ENCODE measurements around the gene RALGPS2.
"Not testable (repeated sequence)": the region's sequence is repeated elsewhere in the genome, so short reads cannot be mapped to it uniquely, and the experiment has no call there.

Gene RALGPS2

GRCh38 chr1:178942285-178943198, 217.5 kb downstream of the RALGPS2 start:
- DNase-seq (ENCODE audit: low spot score): no peak

DNA sequence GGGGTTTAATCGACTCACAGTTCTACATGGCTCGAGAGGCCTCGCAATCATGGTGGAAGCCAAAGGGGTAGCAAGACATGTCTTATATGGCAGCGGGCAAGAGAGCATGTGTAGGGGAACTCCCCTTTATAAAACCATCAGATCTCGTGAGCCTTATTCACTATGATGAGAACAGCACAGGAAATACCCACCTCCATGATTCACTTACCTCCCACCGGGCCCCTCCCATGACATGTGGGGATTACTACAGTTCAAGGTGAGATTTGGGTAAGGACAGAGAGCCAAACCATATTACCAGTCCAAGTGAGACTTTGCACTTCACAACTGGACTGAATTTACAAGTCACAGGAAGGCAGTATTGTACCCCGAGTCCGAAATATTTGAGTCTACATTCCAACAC, 219.7 kb downstream of the RALGPS2 start:
- DNase-seq (ENCODE audit: low spot score): no peak

DNA sequence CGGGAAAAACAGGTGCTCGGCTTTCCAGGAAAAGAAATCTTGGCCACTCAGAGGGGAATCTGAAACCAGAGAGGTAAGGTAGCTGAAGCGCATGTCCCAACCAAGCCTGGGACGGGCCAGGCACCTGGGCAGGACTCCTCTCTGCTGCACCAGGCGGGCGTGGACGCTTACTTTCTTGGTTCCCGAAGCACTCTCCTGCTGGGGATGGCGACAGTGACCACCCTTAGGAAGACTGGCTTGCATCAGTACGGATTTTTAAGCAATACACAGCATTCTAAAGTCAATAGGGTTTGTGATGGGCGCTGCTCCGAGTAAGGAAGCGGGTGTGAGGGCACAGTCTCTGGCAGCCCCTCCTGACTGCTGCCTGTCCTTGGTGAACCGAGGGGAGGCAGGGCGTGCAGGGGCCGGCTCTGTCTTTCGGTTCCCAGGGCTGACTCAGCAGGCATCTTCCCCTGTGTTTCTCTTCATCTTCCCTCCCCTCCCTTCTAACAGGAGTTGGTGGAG, 220.8 kb downstream of the RALGPS2 start:
- DNase-seq (ENCODE audit: low spot score): no peak

DNA sequence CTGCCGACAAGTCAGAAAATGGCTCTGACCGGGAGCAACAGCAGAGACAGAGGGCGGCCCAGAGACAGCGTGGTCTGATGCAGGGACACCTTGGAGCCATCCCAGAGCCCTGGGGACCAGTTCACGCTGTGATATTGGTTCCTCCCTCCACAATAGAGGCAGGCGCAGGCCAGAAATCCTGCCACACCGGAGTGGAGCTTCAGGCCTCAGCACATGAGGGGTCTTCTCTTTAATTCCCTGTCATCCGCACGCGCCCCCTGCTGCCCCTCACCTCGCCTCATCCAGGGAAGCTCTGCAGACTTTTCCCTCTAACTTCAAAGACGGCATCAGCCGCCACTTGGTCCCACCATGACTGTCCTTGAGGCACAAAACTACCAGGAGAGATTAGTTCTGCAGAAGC, 221.4 kb downstream of the RALGPS2 start:
- no peak for DNase-seq (ENCODE audit: low spot score)

- no peak for DNase-seq (ENCODE audit: low spot score)
These were observed 222.0 kb downstream of the RALGPS2 start for GRCh38 chr1:178946855-178947676.

GRCh38 chr1:178947677-178947981, 222.6 kb downstream of the RALGPS2 start:
- DNase-seq (ENCODE audit: low spot score): no peak

DNA sequence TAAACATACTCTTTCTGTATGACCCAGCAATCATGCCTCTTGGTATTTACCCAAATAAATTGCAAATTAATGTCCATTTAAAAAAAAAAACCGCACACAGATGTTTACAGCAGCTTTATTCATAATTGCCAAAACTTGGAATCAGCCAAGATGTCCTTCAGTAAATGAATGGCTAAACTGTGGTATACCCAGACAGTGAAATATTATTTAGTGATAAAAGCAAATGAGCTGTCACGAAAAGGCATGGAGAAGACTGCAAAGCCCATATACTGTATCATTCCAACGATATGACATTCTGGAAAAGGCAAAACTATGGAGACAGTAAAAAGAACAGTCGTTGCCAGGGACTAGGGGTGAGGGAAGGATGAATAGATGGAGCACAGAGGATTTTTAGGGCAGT, 223.6 kb downstream of the RALGPS2 start:
- DNase-seq (ENCODE audit: low spot score): no peak

DNA sequence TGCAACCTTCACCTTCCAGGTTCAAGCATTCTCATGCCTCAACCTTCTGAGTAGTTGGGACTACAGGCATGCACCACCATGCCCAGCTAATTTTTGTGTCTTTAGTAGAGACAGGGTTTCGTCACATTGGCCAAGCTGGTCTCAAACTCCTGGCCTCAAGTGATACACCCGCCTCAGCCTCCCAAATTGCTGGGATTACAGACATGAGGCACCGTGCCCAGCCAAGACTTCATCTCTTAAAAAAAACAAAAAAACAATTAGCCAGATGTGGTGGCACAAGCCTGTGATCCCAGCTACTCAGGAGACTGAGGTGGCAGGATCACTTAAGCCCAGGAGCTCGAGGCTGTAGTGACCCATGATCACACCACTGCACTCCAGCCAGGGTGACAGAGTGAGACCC, 224.8 kb downstream of the RALGPS2 start:
- not testable (repeated sequence) for DNase-seq (ENCODE audit: low spot score)

GRCh38 chr1:178951600-178951999, 226.6 kb downstream of the RALGPS2 start:
- DNase-seq (ENCODE audit: low spot score): no peak

DNA sequence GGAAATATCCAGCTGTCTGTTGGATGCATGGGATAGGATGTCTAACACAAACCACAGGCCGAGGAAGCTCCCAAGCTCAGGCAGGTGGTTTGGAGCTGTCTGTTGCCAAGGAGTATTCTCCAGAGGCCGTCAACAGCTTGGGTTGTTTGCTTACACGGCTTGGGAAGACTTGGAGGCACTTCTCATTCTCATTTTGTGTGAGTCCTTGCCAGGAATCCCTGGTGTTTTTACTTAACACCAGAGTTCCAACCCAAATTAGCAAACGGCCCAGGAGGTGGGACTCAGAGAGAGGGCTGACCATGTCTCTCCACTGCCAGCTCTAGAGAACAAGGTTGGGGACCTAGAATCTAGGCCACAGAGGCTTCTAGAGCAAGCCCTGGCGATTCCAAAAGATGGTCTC, 228.0 kb downstream of the RALGPS2 start:
- DNase-seq (ENCODE audit: low spot score): no peak

DNA sequence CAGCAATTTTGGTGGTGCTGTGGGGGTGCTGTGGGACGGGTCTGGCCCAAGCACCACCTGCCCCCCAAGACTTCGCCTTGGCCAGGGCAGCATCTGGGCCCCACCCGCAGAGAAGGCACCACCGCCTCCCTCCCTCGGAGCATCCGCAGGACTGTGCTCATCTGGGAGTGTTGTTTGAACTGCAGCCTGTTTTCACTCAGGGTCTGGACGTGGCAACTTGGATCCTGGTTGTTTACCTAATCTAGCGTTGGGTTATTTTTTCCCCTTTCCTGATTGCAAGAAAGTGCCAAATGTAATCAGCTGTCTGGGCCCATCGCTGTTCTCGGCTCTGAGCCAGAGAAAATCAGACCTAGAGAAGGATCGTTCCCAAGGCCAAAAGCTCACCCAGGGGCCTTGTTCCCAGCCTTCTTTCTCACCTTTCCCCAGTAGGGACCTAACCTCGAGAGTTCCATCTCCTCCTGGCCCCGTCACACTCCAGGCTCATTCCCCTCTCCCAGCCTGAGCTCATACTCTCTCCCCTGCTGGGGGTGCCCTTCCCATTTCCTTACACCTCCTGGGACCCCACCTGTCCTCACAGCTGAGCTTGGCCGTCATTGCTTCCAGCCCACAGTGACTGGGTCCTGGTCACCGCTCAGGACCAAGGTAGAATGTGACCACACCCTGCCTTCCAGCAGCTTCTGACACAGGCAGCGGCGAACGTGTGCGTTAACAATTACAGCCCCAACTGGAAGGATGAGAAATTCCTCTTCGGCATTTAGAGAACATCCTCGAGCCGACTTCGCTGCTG, 228.7 kb downstream of the RALGPS2 start:
- no peak for DNase-seq (ENCODE audit: low spot score)

DNA sequence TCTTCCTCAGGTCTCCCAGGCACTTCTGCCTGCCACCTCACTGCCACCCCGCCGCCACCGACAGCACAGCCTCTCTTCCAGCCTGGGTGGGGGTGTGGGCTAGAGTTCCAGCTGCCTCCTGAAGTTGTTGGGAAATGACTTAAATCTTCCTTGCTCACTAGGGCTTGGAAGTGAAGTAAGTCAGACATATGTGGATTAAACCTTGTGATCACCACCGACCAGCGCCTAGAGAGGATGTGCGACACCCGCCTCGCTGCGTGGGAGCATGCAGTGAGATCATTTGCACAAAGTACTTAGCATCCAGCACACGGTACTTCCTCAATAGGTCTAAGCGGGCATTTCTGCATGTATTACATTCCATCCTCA, 229.3 kb downstream of the RALGPS2 start:
- no peak for DNase-seq (ENCODE audit: low spot score)

GRCh38 chr1:178954937-178955336, 229.9 kb downstream of the RALGPS2 start:
- no peak for DNase-seq (ENCODE audit: low spot score)

- no peak for DNase-seq (ENCODE audit: low spot score)
These were observed 230.4 kb downstream of the RALGPS2 start for GRCh38 chr1:178955391-178955954.

DNA sequence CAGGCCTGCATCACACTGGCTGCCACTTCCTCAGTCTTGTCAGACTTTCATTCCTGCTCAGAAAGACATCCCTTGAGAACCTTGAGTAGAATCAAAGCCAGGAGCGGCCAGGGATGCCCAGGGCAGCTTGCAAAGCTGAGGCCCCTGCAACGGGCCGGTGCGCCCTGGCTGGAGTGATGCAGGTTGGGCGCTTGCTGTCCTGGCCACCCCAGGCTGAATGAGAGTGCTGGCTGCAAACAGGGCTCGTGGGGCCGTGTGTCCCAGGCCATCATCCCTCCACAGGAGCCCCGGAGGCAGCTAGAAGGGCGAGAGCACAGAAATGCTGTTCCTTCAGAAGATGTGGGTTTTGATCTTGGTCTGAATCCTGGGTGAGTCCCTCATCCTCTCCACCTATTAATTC, 233.4 kb downstream of the RALGPS2 start:
- no peak for DNase-seq (ENCODE audit: low spot score)

GRCh38 chr1:178959543-178960460, 234.8 kb downstream of the RALGPS2 start:
- DNase-seq (ENCODE audit: low spot score): no peak

- DNase-seq (ENCODE audit: low spot score): no peak
These were observed 235.6 kb downstream of the RALGPS2 start for GRCh38 chr1:178960482-178961240.

DNA sequence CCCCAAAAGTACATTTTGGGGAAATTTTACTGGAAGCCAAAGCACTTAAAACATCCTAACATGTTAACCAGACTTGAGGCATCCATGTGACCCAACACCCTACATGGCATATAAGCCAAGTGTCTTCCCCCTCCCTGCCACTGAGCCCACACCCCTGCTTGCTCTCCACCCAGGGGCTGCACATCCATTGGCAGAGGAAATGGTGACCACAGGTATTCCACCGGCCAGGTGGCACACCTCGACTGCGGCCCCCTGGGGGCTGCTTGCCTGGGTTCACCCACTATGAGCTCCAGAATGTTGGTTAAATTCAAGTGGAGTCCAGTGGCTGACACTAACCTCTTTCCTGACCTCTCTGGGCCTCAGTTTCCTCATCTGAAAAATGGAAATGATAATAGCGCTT, 236.3 kb downstream of the RALGPS2 start:
- DNase-seq (ENCODE audit: low spot score): no peak

DNA sequence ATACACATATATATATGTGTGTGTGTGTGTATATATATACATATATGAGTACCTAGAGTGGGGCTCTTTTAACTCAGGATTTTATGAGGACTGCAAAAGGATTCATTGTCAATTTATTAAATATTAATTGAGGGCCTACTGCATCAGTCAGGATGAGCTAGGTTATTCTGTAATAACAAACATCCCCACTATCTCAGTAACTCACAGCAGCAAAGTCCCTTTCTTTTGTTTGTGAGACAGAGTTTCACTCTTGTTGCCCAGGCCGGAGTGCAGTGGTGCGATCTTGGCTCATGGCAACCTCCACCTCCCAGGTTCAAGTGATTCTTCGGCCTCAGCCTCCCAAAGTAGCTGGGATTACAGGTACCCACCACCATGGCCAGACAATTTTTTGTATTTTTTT, 236.8 kb downstream of the RALGPS2 start:
- no peak for DNase-seq (ENCODE audit: low spot score)

Measured in Ammon's horn (tissue), 1 donor.